PC-9 (cell line): ENCODE data around the gene SPPL2C. TPM values are rescaled to one million over a fixed set of nuclear protein-coding genes. Genes with fewer than 3 reads are reported as not detected.

Experiments
- BruUV-seq: library from RNA; stranded (reverse); fragments of 400-500 nt; replicated peaks from 2 replicates; lab custom pipeline; 2021; lab: Mats Ljungman, UMichigan
- CTCF ChIA-PET: fragments of 300-600 bp; sonication (Branson Sonifier 250); formaldehyde crosslinking; loops from one replicate; lab custom pipeline; 2022; ENCODE audit warnings: antibody characterized with exemption; lab: Charles Lee
- POLR2A ChIA-PET: fragments of 300-600 bp; sonication (Branson Sonifier 250); formaldehyde crosslinking; loops from one replicate; lab custom pipeline; 2022; ENCODE audit warnings: antibody characterized with exemption; ENCODE audit not compliant: unreplicated experiment; lab: Charles Lee
- DNase-seq, 2 experiments: peaks; one replicate each; pipeline versions ENCODE4 v3.0.0 to v3.0.0-alpha.2; 2015 to 2022; ENCODE audit warnings: mixed read lengths in 1 of 2
- H2AFZ ChIP-seq: fragments of 200-600 bp; sonication (generic); 2 replicates; pipeline ENCODE4 v1.8.1; 2017; ENCODE audit warnings: antibody characterized with exemption
- H3F3A ChIP-seq: fragments of 200-600 bp; sonication (generic); 2 replicates; pipeline ENCODE4 v1.8.1; 2017; ENCODE audit warnings: antibody characterized with exemption, mild to moderate bottlenecking, low read depth; ENCODE audit not compliant: insufficient read depth
- H3K27ac ChIP-seq: fragments of 200-600 bp; sonication (generic); 2 replicates; pipeline ENCODE4 v1.6.1; 2016; ENCODE audit warnings: mixed run types
- H3K27me3 ChIP-seq: fragments of 200-600 bp; sonication (generic); 2 replicates; pipeline ENCODE4 v1.6.1; 2016; ENCODE audit warnings: low read depth, mixed run types; ENCODE audit not compliant: insufficient read depth
- H3K36me3 ChIP-seq: fragments of 200-600 bp; sonication (generic); 2 replicates; pipeline ENCODE4 v1.6.1; 2016; ENCODE audit warnings: low read depth, mixed run types
- H3K4me1 ChIP-seq: fragments of 200-600 bp; sonication (generic); replicated peaks from 2 replicates; pipeline ENCODE4 v1.6.1; 2016; ENCODE audit warnings: mixed run types; ENCODE audit not compliant: insufficient read depth
- H3K4me2 ChIP-seq: fragments of 200-600 bp; sonication (generic); 2 replicates; pipeline ENCODE4 v1.6.1; 2017; ENCODE audit warnings: mixed run types
- H3K4me3 ChIP-seq: fragments of 200-600 bp; sonication (generic); 2 replicates; pipeline ENCODE4 v1.6.1; 2016; ENCODE audit warnings: mixed run types
- H3K79me2 ChIP-seq: fragments of 200-600 bp; sonication (generic); 2 replicates; pipeline ENCODE4 v1.6.1; 2017; ENCODE audit warnings: low read depth, mixed run types
- H3K9me2 ChIP-seq: fragments of 200-600 bp; sonication (generic); 2 replicates; pipeline ENCODE4 v1.8.1; 2017; ENCODE audit warnings: mild to moderate bottlenecking; ENCODE audit not compliant: insufficient read depth
- H3K9me3 ChIP-seq: fragments of 200-600 bp; sonication (generic); 2 replicates; pipeline ENCODE4 v1.8.1; 2016; ENCODE audit warnings: low read depth; ENCODE audit not compliant: insufficient read depth
- H4K20me1 ChIP-seq: fragments of 200-600 bp; sonication (generic); 2 replicates; pipeline ENCODE4 v1.8.1; 2017; ENCODE audit not compliant: insufficient read depth
- EZH2 ChIP-seq: fragments of 200-600 bp; sonication (generic); IDR thresholded peaks from 2 replicates; pipeline ENCODE4 v1.8.0; 2017; ENCODE audit warnings: antibody characterized with exemption, low read depth
- intact Hi-C: fragments of 100-400 bp; cut with micrococcal nuclease; formaldehyde crosslinking; loops from one replicate; pipeline ENCODE4 v1.10.0; 2022; ENCODE audit not compliant: unreplicated experiment
- total RNA-seq: library from RNA; stranded (reverse); gene quantifications from 2 replicates; pipeline ENCODE4 v1.2.3, GENCODE V29; 2021
- TF ChIP-seq, protein P1 (sequence below): fragments of 200-600 bp; sonication (generic); conservative IDR thresholded peaks from 2 replicates; pipeline ENCODE4 v1.6.1; 2017; ENCODE audit warnings: mixed run types, antibody characterized with exemption, mild to moderate bottlenecking, moderate library complexity

The SPPL2C gene
- total RNA-seq, 1 experiment from 2014 or later, result not detected

DNA sequence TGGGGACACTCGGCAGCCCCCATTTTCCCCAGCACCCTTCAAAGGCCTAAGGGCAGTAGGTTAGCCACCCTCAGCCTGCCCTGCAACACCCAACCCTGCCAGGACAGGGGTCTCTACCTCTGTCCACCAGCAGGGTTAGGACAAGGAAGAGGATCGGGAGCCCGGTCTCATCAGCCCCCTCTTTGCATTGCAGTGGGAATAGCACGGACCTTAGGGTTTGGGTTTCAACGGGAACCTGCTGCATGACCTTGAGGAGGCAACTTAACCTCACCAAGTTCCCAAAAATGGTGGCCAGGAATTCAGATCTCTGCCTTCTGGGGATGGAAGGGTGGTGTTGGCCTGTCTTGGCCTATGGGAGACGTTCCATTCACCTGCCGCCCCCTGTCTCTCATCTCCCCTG, 20.2 kb upstream of the SPPL2C start:
- Histone ChIP-seq H3F3A (no peaks in the 10 kb centered on the region), H3K4me1 (no peaks in the 10 kb centered on the region), H3K27me3 (peaks cover 99% of the 10 kb centered on the region), H2AFZ (no peak overlapping the region), H3K79me2 (no peaks in the 10 kb centered on the region), H3K9me3 (no peaks in the 10 kb centered on the region), H3K4me2 (no peak overlapping the region), H3K4me3 (no peak overlapping the region), H4K20me1 (no peaks in the 10 kb centered on the region), H3K27ac (no peak overlapping the region), H3K36me3 (no peaks in the 10 kb centered on the region), H3K9me2 (no peaks in the 10 kb centered on the region)
- no peak for TF ChIP-seq EZH2
- CTCF ChIA-PET, result no interaction called here
- no peak for DNase-seq
- intact Hi-C loops, result no loop called here
- POLR2A ChIA-PET, result interaction anchor here (0.6 kb wide), 1 partner anchor 610 kb away, joined by 7 read pairs; no protein-coding TSS in a partner anchor
- no TSS peak for BruUV-seq

DNA sequence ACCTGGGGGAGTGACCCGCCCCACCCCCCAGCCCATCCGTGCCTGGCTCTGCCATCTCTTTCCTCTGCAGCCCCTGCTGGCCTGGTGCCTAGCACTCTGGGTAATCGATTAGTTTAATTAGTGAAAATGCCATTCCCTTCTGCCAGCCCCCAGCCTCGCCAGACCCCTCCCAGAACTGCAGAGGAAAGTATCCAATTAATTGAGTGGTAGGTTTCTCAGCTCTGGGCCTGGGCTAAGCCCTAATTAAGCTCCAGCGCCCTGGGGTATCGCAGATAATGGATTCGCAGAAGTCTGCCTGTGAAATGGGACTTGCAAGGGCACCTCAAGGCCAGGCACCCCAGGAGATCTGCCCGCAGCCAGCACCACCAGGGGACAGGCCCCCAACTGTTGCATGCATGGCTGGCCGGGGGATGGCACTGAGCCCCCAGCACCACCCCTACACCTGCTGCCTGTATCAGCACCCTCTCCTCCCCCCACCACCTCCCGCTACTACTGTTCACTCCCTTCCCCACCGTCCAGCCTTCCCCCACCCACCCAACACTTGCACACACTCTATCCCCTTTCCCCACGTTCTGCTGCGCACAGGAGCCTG, 19.7 kb upstream of the SPPL2C start:
- ChIA-PET POLR2A (no interaction called here), CTCF (no interaction called here)
- Histone ChIP-seq H3K4me3 (no peak overlapping the region), H3K79me2 (no peaks in the 10 kb centered on the region), H3F3A (no peaks in the 10 kb centered on the region), H3K9me2 (no peaks in the 10 kb centered on the region), H3K4me2 (no peak overlapping the region), H4K20me1 (no peaks in the 10 kb centered on the region), H3K36me3 (no peaks in the 10 kb centered on the region), H3K9me3 (no peaks in the 10 kb centered on the region), H3K4me1 (no peaks in the 10 kb centered on the region), H3K27me3 (peaks cover 99% of the 10 kb centered on the region), H3K27ac (no peak overlapping the region), H2AFZ (no peak overlapping the region)
- intact Hi-C loops, result no loop called here
- no peak for DNase-seq
- no peak for TF ChIP-seq EZH2
- TF ChIP-seq, protein P1, sequence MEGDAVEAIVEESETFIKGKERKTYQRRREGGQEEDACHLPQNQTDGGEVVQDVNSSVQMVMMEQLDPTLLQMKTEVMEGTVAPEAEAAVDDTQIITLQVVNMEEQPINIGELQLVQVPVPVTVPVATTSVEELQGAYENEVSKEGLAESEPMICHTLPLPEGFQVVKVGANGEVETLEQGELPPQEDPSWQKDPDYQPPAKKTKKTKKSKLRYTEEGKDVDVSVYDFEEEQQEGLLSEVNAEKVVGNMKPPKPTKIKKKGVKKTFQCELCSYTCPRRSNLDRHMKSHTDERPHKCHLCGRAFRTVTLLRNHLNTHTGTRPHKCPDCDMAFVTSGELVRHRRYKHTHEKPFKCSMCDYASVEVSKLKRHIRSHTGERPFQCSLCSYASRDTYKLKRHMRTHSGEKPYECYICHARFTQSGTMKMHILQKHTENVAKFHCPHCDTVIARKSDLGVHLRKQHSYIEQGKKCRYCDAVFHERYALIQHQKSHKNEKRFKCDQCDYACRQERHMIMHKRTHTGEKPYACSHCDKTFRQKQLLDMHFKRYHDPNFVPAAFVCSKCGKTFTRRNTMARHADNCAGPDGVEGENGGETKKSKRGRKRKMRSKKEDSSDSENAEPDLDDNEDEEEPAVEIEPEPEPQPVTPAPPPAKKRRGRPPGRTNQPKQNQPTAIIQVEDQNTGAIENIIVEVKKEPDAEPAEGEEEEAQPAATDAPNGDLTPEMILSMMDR, result no peak
- BruUV-seq, result no TSS peak

DNA sequence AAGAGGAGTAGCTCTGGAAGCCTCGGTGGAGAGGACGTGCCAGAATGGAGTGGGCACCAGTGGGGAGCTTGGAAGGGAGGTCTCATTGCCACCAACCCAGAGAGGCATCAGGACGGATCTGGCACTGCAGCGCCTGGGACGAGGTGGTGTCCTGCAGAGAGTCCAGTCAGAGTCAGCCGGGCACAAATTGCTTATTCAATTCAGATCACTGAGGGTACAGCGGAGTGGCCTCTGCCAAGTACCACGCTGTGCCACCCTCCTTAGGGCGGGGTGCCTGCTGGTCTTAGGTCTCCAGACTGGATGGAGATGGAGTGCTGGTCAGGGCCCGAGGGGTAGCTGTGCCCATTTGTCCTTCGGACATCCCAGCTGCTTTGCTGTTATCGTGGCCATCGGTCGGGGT, 18.9 kb upstream of the SPPL2C start:
- POLR2A ChIA-PET, result no interaction called here
- H3K27me3 ChIP-seq, result peaks cover 99% of the 10 kb centered on the region
- CTCF ChIA-PET, result no interaction called here
- no peak overlapping the region for H3K27ac ChIP-seq
- H3K36me3 ChIP-seq, result no peaks in the 10 kb centered on the region
- H3K9me3 ChIP-seq, result no peaks in the 10 kb centered on the region
- H3K4me3 ChIP-seq, result no peak overlapping the region
- H2AFZ ChIP-seq, result no peak overlapping the region
- DNase-seq, result no peak
- no peak overlapping the region for H3K4me2 ChIP-seq
- no peaks in the 10 kb centered on the region for H3K4me1 ChIP-seq
- no peaks in the 10 kb centered on the region for H3F3A ChIP-seq
- H4K20me1 ChIP-seq, result no peaks in the 10 kb centered on the region
- no TSS peak for BruUV-seq
- H3K79me2 ChIP-seq, result no peaks in the 10 kb centered on the region
- H3K9me2 ChIP-seq, result no peaks in the 10 kb centered on the region
- intact Hi-C loops, result no loop called here
- TF ChIP-seq, protein P1, result no peak
- TF ChIP-seq EZH2, result no peak
